GM13977 (cell line): ENCODE results near the gene PLET1.

ENCODE experiments used
- DNase-seq: peaks from one replicate; pipeline ENCODE4 v3.0.0; 2012; ENCODE audit warnings: low spot score
- CTCF ChIP-seq: IDR thresholded peaks from 2 replicates; pipeline ENCODE4 v1.5.1; 2012; ENCODE audit warnings: mild to moderate bottlenecking, control low read depth; ENCODE audit not compliant: insufficient read depth; ENCODE audit errors: extremely low read depth, missing control alignments
- in situ Hi-C: fragments of 300-500 bp; cut with MboI; formaldehyde crosslinking; loops from one replicate; pipeline ENCODE4 v1.12.0; 2022; ENCODE audit warnings: low sequenced_read_pairs, low pct_unique_long_range_greater_than_20kb, mixed read lengths, inconsistent platforms; ENCODE audit not compliant: unreplicated experiment

PLET1 gene

GRCh38 chr11:112302226-112302868 lies 41.7 kb upstream of the PLET1 start:
- in situ Hi-C loops: no loop called here
- no peak for DNase-seq
- TF ChIP-seq CTCF: no peak

GRCh38 chr11:112300094-112300786 lies 39.6 kb upstream of the PLET1 start:
- DNase-seq: no peak
- in situ Hi-C loops: no loop called here
- TF ChIP-seq CTCF: no peak

- in situ Hi-C loops: loop anchor here (25.0 kb wide), 1 partner anchor 989 kb away; no protein-coding TSS in a partner anchor
- TF ChIP-seq CTCF: no peak
- no peak for DNase-seq
Observed at GRCh38 chr11:112298535-112298934, 37.9 kb upstream of the PLET1 start.

GRCh38 chr11:112297248-112297866 lies 36.7 kb upstream of the PLET1 start:
- in situ Hi-C loops: loop anchor here (25.0 kb wide), 1 partner anchor 990 kb away; no protein-coding TSS in a partner anchor
- TF ChIP-seq CTCF: no peak
- DNase-seq: no peak

- no peak for TF ChIP-seq CTCF
- no peak for DNase-seq
- in situ Hi-C loops: loop anchor here (25.0 kb wide), 1 partner anchor 991 kb away; no protein-coding TSS in a partner anchor
Observed at GRCh38 chr11:112296044-112296443, 35.4 kb upstream of the PLET1 start.

GRCh38 chr11:112294688-112295340 lies 34.2 kb upstream of the PLET1 start:
- in situ Hi-C loops: loop anchor here (25.0 kb wide), 1 partner anchor 992 kb away; no protein-coding TSS in a partner anchor
- no peak for DNase-seq
- no peak for TF ChIP-seq CTCF
